T47D (cell line): ENCODE results near the gene ALDH1A2.
A peak's percentile ranks its signal among the peaks of the same experiment; 100 is the strongest.

Experiments used
- DNase-seq, 2 experiments: peaks; one replicate each; pipeline versions ENCODE4 v3.0.0 to v3.0.0-alpha.2; 2011 to 2012; ENCODE audit warnings: low read depth in 1 of 2, low spot score in 1 of 2
- JUND ChIP-seq: IDR thresholded peaks from 2 replicates; pipeline ENCODE4 v1.6.1; 2012; ENCODE audit warnings: low read depth
- in situ Hi-C: cut with HindIII; loops from 2 replicates; pipeline ENCODE4 v1.10.0; 2016; ENCODE audit warnings: low sequenced_read_pairs, low pct_unique_long_range_greater_than_20kb

ALDH1A2 gene

DNA sequence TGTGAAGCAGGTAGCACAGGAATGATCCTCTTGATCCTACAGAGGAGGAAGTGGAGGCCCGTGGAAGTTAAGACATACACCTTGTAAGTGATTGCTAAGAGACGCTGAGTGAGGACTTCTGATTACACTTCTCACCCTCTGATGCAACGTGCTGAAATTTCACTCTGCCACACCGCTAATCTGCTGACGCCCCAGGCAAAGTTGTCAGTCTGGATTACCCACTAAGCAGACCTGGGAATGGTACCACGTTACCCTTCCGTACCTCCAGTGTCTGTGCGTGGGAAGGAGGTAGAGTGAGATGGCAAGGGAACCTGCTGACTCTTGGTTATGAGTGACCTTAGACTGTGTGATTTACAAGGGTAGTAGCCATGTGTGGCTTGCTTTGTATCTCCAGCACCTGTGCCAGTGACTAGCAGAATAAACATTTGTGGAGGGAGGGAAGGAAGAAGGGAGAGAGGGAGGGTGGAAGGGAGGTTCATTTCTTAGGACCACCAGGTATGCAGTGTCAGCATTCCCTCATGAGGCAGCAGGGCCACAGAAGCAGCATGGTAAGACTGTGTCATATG is 115.0 kb downstream of the ALDH1A2 start:
- no peak for TF ChIP-seq JUND
- in situ Hi-C loops, result no loop called here
- DNase-seq, result peak in 1 of 2 experiments; percentile 15

GRCh38 chr15:57949374-57949943 is 116.1 kb downstream of the ALDH1A2 start:
- in situ Hi-C loops, result no loop called here
- no peak for TF ChIP-seq JUND
- no peak for DNase-seq

DNA sequence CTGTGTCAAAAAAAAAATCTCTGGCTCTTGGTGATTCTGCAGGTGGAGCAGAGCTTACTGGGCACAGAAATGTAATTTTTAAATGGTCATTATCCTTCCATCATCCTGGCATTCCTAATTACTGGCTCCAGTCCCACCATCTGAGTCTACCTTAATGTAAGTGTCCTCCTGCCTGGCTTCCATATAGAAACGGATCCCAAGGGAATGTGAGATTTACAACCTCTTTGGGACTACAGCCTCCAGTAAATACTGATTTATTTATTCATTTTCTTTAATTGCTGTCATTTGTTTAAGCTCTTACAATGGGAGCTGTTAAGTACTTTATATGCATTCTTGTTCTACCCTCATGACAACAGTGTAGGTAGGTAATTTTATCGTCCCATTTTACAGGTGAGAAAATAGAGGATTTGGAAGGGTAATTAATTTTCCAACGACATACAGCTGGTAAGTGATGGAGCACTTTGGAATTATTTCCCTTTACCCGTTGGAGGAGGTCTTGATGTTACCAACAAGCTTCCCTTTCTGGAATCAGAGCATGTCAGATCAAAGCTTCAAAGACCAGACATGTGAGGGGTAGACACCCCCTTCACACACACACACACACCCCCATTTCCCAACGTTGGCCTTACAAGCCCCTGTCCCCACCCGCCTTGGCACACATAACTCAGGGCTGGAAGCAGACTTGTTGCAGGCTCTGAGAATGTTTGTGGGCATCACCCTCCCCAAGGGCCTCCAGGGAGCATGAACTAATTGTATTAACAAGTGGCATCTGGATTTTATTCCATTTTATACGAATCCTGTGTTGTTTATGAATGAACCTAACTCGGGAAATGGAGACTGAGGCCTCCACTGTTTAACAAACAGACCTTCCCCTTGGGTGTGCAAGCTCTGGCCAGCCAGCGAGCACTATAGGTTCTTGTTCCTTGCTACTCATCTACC is 116.9 kb downstream of the ALDH1A2 start:
- in situ Hi-C loops, result no loop called here
- DNase-seq, result no peak
- TF ChIP-seq JUND, result no peak

GRCh38 chr15:57947781-57948180 is 117.7 kb downstream of the ALDH1A2 start:
- no peak for DNase-seq
- in situ Hi-C loops, result no loop called here
- no peak for TF ChIP-seq JUND

DNA sequence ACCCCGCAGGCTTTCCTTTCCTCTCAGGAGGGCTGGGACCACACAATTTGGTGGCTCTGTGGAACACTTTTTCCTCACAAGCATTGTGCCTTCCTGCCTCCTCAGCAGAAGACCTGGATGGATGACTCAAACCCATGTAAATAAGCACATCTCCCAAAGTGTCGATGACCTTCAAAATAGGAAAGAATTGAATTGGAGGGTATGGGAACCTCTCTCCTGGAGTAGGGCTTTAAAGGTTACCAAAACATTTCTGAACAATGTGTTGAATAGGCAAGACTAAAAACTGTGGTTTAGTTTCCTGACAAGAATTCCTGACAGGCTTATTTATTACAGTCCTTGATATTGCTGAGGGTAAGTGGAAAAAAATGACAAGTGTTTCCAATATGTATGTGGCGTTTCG is 118.2 kb downstream of the ALDH1A2 start:
- in situ Hi-C loops, result no loop called here
- TF ChIP-seq JUND, result no peak
- no peak for DNase-seq

DNA sequence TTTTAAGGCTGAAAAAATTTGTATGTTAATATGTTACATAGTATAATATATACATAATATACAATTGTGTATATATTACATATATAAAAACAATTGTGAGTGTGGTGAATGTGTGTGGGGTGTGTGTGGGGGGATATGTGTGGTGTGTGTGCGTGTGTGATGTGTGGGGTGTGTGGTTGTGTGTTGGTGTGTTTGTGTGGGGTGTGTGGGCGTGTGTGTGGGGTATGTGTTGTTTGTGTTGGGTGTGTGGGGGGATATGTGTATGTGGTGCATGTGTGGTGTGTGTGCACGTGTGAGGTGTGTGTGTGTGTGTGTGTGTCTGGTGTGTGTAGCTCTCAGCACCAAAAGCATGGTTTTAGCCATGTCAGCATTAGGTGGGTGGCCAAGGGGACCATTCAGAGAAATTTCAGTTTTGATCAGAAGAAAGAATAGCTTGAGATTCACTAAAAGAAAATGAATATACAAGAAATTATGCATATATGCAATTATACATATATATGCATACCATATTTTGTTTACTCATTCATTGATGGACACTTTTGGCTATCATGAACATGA is 118.9 kb downstream of the ALDH1A2 start:
- no peak for DNase-seq
- in situ Hi-C loops, result no loop called here
- TF ChIP-seq JUND, result no peak

GRCh38 chr15:57945616-57946015 is 119.9 kb downstream of the ALDH1A2 start:
- TF ChIP-seq JUND, result no peak
- DNase-seq, result no peak
- in situ Hi-C loops, result no loop called here

- no peak for TF ChIP-seq JUND
- DNase-seq, result no peak
- in situ Hi-C loops, result no loop called here
Observed at GRCh38 chr15:57943754-57944420, 121.6 kb downstream of the ALDH1A2 start.

- in situ Hi-C loops, result no loop called here
- DNase-seq, result no peak
- no peak for TF ChIP-seq JUND
Observed at GRCh38 chr15:57943171-57943570, 122.3 kb downstream of the ALDH1A2 start.

DNA sequence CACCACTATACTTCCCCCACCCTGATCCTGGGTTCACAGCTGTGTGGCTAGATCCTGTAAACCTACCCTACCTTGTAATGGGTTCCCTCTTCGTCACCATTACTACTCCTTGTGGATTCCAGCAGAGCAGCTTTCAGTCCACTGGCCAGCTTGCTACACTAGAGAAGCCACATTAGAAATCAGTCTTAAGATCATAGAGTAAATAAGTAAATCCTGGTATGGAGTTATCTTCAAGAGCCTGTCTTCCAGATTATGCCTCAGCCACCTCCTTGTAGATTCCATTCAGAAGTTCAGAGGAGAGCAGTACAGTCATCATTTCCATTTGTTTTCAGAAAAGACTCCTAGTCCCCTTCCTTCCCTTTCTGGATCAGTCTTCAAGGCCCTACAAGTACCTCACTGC is 123.7 kb downstream of the ALDH1A2 start:
- no peak for DNase-seq
- TF ChIP-seq JUND, result no peak
- in situ Hi-C loops, result no loop called here

DNA sequence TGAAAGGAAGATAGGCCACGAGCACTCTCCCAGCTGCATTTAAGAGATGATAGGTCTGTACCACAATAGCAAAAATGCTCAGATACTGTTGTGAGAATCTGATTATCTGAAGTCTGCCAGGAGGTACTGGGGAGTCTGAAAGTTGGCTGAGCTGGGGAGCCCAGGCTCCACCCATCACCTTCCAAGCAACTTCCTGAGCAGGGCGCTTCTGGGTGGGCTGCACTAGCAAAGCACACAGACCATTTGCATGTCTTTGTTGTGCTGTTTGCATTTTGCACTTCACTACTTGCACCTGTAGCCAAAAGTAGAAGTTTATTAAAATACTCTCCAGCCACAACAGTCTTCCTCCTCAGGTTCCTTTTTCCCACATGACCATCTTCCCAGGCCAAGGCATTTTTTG is 133.2 kb downstream of the ALDH1A2 start:
- in situ Hi-C loops, result no loop called here
- no peak for TF ChIP-seq JUND
- DNase-seq, result no peak

DNA sequence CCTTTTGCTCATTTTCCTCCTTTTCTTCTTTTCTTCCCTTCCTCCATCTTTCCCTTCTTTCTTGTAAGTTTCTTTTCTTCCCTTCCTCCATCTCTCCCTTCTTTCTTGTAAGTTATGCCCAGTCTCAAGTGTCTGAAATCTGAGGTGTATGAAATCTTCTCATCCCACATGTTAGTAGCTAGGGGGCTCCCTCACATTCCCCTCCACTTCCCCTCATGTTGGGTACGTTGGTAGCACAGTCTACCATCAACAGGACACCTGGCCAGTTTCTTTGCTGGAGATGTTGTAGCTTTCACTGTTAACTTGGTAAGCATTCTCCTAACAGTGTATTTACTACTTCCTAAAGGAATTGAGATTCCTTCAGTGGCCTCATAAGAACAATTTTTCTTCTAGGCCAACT is 133.9 kb downstream of the ALDH1A2 start:
- no peak for TF ChIP-seq JUND
- DNase-seq, result no peak
- in situ Hi-C loops, result no loop called here
